HepG2 (cell line): ENCODE data around the gene CEBPZOS. TPM values are rescaled to one million over a fixed set of nuclear protein-coding genes. Genes with fewer than 3 reads are reported as not detected.
A peak's percentile ranks its signal among the peaks of the same experiment; 100 is the strongest.

Experiments
- ATM ChIP-seq: fragments of 450-650 bp; IDR thresholded peaks from 2 replicates; pipeline ENCODE4 v1.7.1; 2017; ENCODE audit warnings: mild to moderate bottlenecking, borderline replicate concordance
- NAIF1 ChIP-seq: sonication (generic); formaldehyde crosslinking; IDR thresholded peaks from 2 replicates; pipeline ENCODE4 v1.5.0; 2020; ENCODE audit warnings: mild to moderate bottlenecking, missing genetic modification reagents, borderline replicate concordance
- RAD51 ChIP-seq: fragments of 450-650 bp; IDR thresholded peaks from 2 replicates; pipeline ENCODE4 v1.6.1; 2016; ENCODE audit warnings: borderline replicate concordance
- SPEN ChIP-seq: sonication (generic); formaldehyde crosslinking; IDR thresholded peaks from 2 replicates; pipeline ENCODE4 v1.5.1; 2020; ENCODE audit warnings: low read depth, mild to moderate bottlenecking, missing genetic modification reagents
- TCF7L2 ChIP-seq: IDR thresholded peaks from 2 replicates; pipeline ENCODE4 v1.6.1; 2011; ENCODE audit warnings: mild to moderate bottlenecking, low read depth, low read length, moderate library complexity
- ZNF510 ChIP-seq: sonication (generic); formaldehyde crosslinking; IDR thresholded peaks from 2 replicates; pipeline ENCODE4 v1.4.0; 2020; ENCODE audit warnings: low read depth, mild to moderate bottlenecking, missing genetic modification reagents
- ZNF564 ChIP-seq: sonication (generic); formaldehyde crosslinking; IDR thresholded peaks from 2 replicates; pipeline ENCODE4 v1.8.1; 2023; ENCODE audit warnings: mild to moderate bottlenecking, missing genetic modification reagents
- ZNF878 ChIP-seq: sonication (generic); formaldehyde crosslinking; IDR thresholded peaks from 2 replicates; pipeline ENCODE4 v1.8.1; 2023; ENCODE audit warnings: mild to moderate bottlenecking, missing genetic modification reagents, moderate library complexity
- ZNF883 ChIP-seq: sonication (generic); formaldehyde crosslinking; IDR thresholded peaks from 2 replicates; pipeline ENCODE4 v1.5.1; 2020; ENCODE audit warnings: mild to moderate bottlenecking, missing genetic modification reagents; ENCODE audit errors: not compliant biosample characterization
- ZSCAN20 ChIP-seq: sonication (generic); formaldehyde crosslinking; IDR thresholded peaks from 2 replicates; pipeline ENCODE4 v1.4.0; 2020; ENCODE audit warnings: missing genetic modification reagents, mild to moderate bottlenecking, borderline replicate concordance
- ZSCAN21 ChIP-seq: sonication (generic); formaldehyde crosslinking; IDR thresholded peaks from 2 replicates; pipeline ENCODE4 v1.8.0; 2022; ENCODE audit warnings: mild to moderate bottlenecking, missing genetic modification reagents, moderate library complexity, borderline replicate concordance
- polyA plus RNA-seq, 8 experiments: library from polyadenylated mRNA; depleted of rRNA in 3 of 8; stranded (reverse) in 7 of 8; unstranded in 1 of 8; fragments of >200 nt; fragmentation: Illumina TruSeq in 4 of 8; extraction: Trizol in 4 of 8; gene quantifications; 2 replicates each; pipeline versions ENCODE4 v1.2.1 to v1.2.3, GENCODE V29; 2011 to 2016; ENCODE audit warnings: low read depth in 4 of 8, missing spikeins in 1 of 8, mixed read lengths in 1 of 8; ENCODE audit not compliant: insufficient read depth in 1 of 8
- total RNA-seq, 5 experiments: library from RNA; depleted of rRNA; stranded (reverse); fragments of >200 nt; fragmentation: Illumina TruSeq; extraction: Trizol; gene quantifications; 2 replicates each; pipeline ENCODE4 v1.2.3, GENCODE V29; 2016; ENCODE audit warnings: low read depth in 1 of 5
- TF ChIP-seq, protein P1 (sequence below): sonication (generic); formaldehyde crosslinking; IDR thresholded peaks from 2 replicates; pipeline ENCODE4 v1.5.1; 2020; ENCODE audit warnings: missing genetic modification reagents, mild to moderate bottlenecking, borderline replicate concordance
- TF ChIP-seq, protein P2 (sequence below): sonication (generic); formaldehyde crosslinking; conservative IDR thresholded peaks from 2 replicates; pipeline ENCODE4 v1.8.0; 2022; ENCODE audit warnings: missing genetic modification reagents

The CEBPZOS gene
- total and polyA plus RNA-seq, 2 of the 13 experiments (the other 11 are each of a cell fraction or from before 2014, with no cell fraction given), result 18.6 to 44.7 TPM

DNA sequence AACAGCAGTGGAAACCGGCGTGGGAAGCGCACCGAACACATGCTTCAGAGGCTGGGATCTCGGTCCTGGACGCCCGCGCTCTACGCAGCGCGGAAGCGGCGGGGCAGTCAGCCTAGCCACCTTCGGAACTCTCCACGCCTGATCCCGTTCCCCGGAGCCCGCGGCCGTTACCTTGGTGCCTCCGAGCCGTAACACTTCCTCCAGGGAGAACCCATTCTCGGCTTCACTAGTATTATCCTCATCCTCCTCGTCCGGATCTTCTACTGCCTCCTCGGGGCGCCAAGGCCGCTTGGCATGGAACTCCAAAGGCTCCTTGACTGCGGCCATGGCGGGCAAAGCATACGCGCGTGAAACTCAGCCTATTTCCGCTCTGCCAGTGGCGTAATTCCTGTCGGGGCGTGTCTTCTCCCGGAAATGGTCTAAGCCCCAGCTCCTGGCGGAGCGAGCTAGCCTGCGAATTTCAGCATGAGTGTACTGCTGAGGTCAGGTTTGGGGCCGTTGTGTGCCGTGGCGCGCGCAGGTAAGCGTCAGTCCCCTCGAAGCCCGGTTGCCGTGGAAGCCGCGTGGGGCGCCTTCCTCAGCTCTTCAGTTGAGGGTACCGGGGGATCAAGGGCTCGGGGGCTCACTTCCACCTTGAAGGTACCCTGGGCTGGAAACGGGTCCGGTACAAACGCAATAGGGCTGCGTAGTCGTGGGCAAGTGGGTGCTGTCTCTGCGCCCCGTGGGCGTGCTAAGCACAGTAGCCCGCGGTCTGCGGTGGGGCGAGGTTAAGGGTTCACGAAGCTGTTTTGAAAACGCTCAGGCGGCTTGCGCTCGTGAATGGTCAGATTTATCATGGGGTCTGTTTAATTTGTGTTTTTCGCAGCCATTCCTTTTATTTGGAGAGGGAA, 35.2 kb downstream of the CEBPZOS start, which contains the start of the genes CEBPZ and NDUFAF7 (continued):
- TF ChIP-seq ZSCAN21 (CRISPR knock-in tag) (peak; percentile 95), ATM (no peak), TCF7L2 (no peak), SPEN (CRISPR knock-in tag) (peak; percentile 90; the same call in 1 of the 2 replicates), ZNF878 (peak; percentile 77; the same call in 1 of the 2 replicates), NAIF1 (CRISPR knock-in tag) (peak; percentile 21; the same call in 1 of the 2 replicates), RAD51 (no peak), ZNF510 (CRISPR knock-in tag) (no peak; the same call in 1 of the 2 replicates), ZNF883 (CRISPR knock-in tag) (peak; percentile 91), ZNF564 (peak; percentile 81), ZSCAN20 (CRISPR knock-in tag) (no peak)
- TF ChIP-seq, protein P1, sequence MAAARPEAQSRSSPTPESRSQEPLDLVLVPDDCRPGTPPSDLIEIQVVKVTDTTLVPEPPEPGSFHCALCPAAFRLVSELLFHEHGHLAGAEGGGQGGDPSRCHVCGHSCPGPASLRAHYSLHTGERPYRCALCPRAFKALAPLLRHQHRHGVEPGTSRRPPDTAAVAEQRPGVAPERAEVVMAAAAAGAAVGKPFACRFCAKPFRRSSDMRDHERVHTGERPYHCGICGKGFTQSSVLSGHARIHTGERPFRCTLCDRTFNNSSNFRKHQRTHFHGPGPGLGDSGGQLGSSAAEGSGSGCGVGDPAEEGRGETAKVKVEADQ (CRISPR knock-in tag), result no peak
- TF ChIP-seq, protein P2, sequence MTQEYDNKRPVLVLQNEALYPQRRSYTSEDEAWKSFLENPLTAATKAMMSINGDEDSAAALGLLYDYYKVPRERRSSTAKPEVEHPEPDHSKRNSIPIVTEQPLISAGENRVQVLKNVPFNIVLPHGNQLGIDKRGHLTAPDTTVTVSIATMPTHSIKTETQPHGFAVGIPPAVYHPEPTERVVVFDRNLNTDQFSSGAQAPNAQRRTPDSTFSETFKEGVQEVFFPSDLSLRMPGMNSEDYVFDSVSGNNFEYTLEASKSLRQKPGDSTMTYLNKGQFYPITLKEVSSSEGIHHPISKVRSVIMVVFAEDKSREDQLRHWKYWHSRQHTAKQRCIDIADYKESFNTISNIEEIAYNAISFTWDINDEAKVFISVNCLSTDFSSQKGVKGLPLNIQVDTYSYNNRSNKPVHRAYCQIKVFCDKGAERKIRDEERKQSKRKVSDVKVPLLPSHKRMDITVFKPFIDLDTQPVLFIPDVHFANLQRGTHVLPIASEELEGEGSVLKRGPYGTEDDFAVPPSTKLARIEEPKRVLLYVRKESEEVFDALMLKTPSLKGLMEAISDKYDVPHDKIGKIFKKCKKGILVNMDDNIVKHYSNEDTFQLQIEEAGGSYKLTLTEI (CRISPR knock-in tag), result no peak
